ENCODE data around the gene KNOP1.

DNA sequence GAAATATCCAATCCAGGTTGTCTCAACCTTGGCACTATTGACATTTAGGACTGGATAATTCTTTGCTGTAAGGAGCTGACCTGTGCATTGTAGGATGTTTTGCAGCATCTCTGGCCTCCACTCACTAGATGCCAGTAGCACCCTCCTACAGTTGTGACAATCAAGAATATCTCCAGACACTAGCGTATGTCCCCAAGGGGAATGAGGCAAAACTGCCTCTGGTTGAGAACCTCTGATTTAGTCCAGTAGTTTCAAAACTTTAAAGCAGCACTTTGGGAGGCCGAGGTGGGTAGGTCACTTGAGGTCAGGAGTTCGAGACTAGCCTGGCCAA, 48.5 kb upstream of the KNOP1 start:
- TF ChIP-seq, protein P1, sequence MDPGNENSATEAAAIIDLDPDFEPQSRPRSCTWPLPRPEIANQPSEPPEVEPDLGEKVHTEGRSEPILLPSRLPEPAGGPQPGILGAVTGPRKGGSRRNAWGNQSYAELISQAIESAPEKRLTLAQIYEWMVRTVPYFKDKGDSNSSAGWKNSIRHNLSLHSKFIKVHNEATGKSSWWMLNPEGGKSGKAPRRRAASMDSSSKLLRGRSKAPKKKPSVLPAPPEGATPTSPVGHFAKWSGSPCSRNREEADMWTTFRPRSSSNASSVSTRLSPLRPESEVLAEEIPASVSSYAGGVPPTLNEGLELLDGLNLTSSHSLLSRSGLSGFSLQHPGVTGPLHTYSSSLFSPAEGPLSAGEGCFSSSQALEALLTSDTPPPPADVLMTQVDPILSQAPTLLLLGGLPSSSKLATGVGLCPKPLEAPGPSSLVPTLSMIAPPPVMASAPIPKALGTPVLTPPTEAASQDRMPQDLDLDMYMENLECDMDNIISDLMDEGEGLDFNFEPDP (CRISPR knock-in tag; conservative IDR thresholded peaks at IDR 0.05), result no peak
- TF ChIP-seq RNF2 (conservative IDR thresholded peaks at IDR 0.05; ENCODE audit: low read depth) (no peak), MXI1 (IDR thresholded peaks at IDR 0.05; ENCODE audit: borderline replicate concordance, low read depth, low read length) (no peak), TCF7L2 (IDR thresholded peaks at IDR 0.05; ENCODE audit: low read depth, low read length) (no peak)

Measured in HepG2 (cell line).